HCT116 (cell line): Measurements from ENCODE around the gene BAHCC1. TPM values are rescaled to one million over a fixed set of nuclear protein-coding genes. Genes with fewer than 3 reads are reported as not detected.

Experiments
- ATAC-seq: fragments of 200-7000 bp; cut with Tn5 transposase; 2 replicates; pipeline ENCODE4 v1.9.1; 2020; ENCODE audit warnings: mild to moderate bottlenecking, moderate library complexity
- BruUV-seq: library from RNA; stranded (reverse); fragments of 400-500 nt; replicated peaks from 2 replicates; lab custom pipeline; 2021; lab: Mats Ljungman, UMichigan
- CTCF ChIA-PET: fragments of 300-600 bp; sonication (Branson Sonifier 250); formaldehyde crosslinking; loops from one replicate; lab custom pipeline; 2021; ENCODE audit warnings: antibody characterized with exemption; lab: Charles Lee
- POLR2A ChIA-PET: fragments of 300-600, 350-600 bp; sonication (Branson Sonifier 250); formaldehyde crosslinking; loops from one replicate; lab custom pipeline; 2021; ENCODE audit warnings: antibody characterized with exemption; lab: Charles Lee
- RAD21 ChIA-PET, 2 experiments: fragments of 300-600 bp; sonication (Branson Sonifier 250); formaldehyde crosslinking; loops; one replicate each; lab custom pipeline; 2023; ENCODE audit warnings: low total read pairs in 2 of 2; ENCODE audit not compliant: uncharacterized antibody in 2 of 2, unreplicated experiment in 2 of 2, low non-redundant PET in 1 of 2; lab: Charles Lee
- DNase-seq: peaks from one replicate; pipeline ENCODE4 v3.0.0-alpha.2; 2010; ENCODE audit warnings: low read depth, low spot score
- H2AFZ ChIP-seq: fragments of 200-600 bp; shearing (Covaris generic), sonication (generic); 2 replicates; pipeline ENCODE4 v1.6.1; 2017; ENCODE audit warnings: low read depth, mixed run types, mixed read lengths, antibody characterized with exemption, low read length; ENCODE audit not compliant: poor library complexity, severe bottlenecking
- H3K27ac ChIP-seq: 2 replicates; pipeline ENCODE4 v1.5.1; 2012; ENCODE audit warnings: low read depth, low read length
- H3K27me3 ChIP-seq: fragments of 200-600 bp; sonication (generic); 2 replicates; pipeline ENCODE4 v1.6.1; 2016; ENCODE audit warnings: mixed run types, low read length, mixed read lengths; ENCODE audit not compliant: insufficient read depth
- H3K36me3 ChIP-seq, 2 experiments: fragments of 200-500 bp in 1 of 2; fragments of 200-600 bp in 1 of 2; sonication (Bioruptor generic) in 1 of 2; sonication (generic) in 1 of 2; 2 replicates each; pipeline versions ENCODE4 v1.5.1 to v1.6.1; 2014 to 2016; ENCODE audit warnings: low read length in 2 of 2, inconsistent platforms in 1 of 2, mixed read lengths in 1 of 2, mixed run types in 1 of 2; ENCODE audit not compliant: insufficient read depth in 2 of 2, control insufficient read depth in 1 of 2
- H3K4me1 ChIP-seq, 2 experiments: fragments of 200-600 bp in 1 of 2; sonication (generic) in 1 of 2; 2 replicates each; pipeline versions ENCODE4 v1.5.1 to v1.6.1; 2012 to 2017; ENCODE audit warnings: low read length in 2 of 2, inconsistent platforms in 1 of 2, mild to moderate bottlenecking in 1 of 2, mixed read lengths in 1 of 2, mixed run types in 1 of 2, moderate library complexity in 1 of 2; ENCODE audit not compliant: insufficient read depth in 2 of 2, control insufficient read depth in 1 of 2
- H3K4me2 ChIP-seq: fragments of 200-600 bp; sonication (generic); 2 replicates; pipeline ENCODE4 v1.6.1; 2017; ENCODE audit warnings: mixed run types, low read length, mixed read lengths
- H3K4me3 ChIP-seq, 2 experiments: fragments of 200-600 bp in 1 of 2; sonication (generic) in 1 of 2; replicated peaks in 1 of 2; 2 replicates each; pipeline ENCODE4 v1.5.1; 2011 to 2016; ENCODE audit warnings: low read length in 2 of 2, control low read depth in 1 of 2, low read depth in 1 of 2, mild to moderate bottlenecking in 1 of 2, mixed read lengths in 1 of 2, mixed run types in 1 of 2
- H3K79me2 ChIP-seq: fragments of 200-600 bp; sonication (generic); 2 replicates; pipeline ENCODE4 v1.6.1; 2017; ENCODE audit warnings: mild to moderate bottlenecking, mixed run types, low read length, moderate library complexity, mixed read lengths; ENCODE audit not compliant: insufficient read depth
- H3K9ac ChIP-seq: fragments of 200-600 bp; sonication (generic); 2 replicates; pipeline ENCODE4 v1.6.1; 2016; ENCODE audit warnings: low read length, mixed read lengths
- H3K9me2 ChIP-seq: fragments of 200-600 bp; sonication (generic), shearing (Covaris generic); 2 replicates; pipeline ENCODE4 v1.6.1; 2017; ENCODE audit warnings: mixed run types, mild to moderate bottlenecking, moderate library complexity; ENCODE audit not compliant: insufficient read depth
- H3K9me3 ChIP-seq, 2 experiments: fragments of 200-500 bp in 1 of 2; fragments of 200-600 bp in 1 of 2; sonication (Bioruptor generic) in 1 of 2; sonication (generic) in 1 of 2; 2 replicates each; pipeline ENCODE4 v1.6.1; 2014 to 2017; ENCODE audit warnings: low read length in 2 of 2, mixed read lengths in 2 of 2, inconsistent platforms in 1 of 2, low read depth in 1 of 2, mild to moderate bottlenecking in 1 of 2, mixed run types in 1 of 2, moderate library complexity in 1 of 2; ENCODE audit not compliant: control insufficient read depth in 1 of 2, insufficient read depth in 1 of 2
- H4K20me1 ChIP-seq: fragments of 200-600 bp; sonication (generic), shearing (Covaris generic); 2 replicates; pipeline ENCODE4 v1.6.1; 2017; ENCODE audit warnings: mixed run types, mild to moderate bottlenecking, moderate library complexity; ENCODE audit not compliant: insufficient read depth
- ATF3 ChIP-seq: IDR thresholded peaks from 2 replicates; pipeline ENCODE4 v1.6.1; 2012
- CBX3 ChIP-seq: IDR thresholded peaks from 2 replicates; pipeline ENCODE4 v1.6.1; 2012; ENCODE audit warnings: low read depth
- CTCF ChIP-seq, 3 experiments: fragments of 200-600 bp in 1 of 3; sonication (generic) in 1 of 3; IDR thresholded peaks in 2 of 3; conservative IDR thresholded peaks in 1 of 3; 2 replicates each; pipeline ENCODE4 v1.5.1; 2012 to 2017; ENCODE audit warnings: low read depth in 2 of 3, low read length in 2 of 3, antibody characterized with exemption in 1 of 3, borderline replicate concordance in 1 of 3, control low read depth in 1 of 3, mild to moderate bottlenecking in 1 of 3, mixed read lengths in 1 of 3, mixed run types in 1 of 3, moderate library complexity in 1 of 3; ENCODE audit not compliant: insufficient read depth in 1 of 3
- ELF1 ChIP-seq: IDR thresholded peaks from 2 replicates; pipeline ENCODE4 v1.6.1; 2012; ENCODE audit warnings: low read depth, borderline replicate concordance
- EZH2 ChIP-seq: fragments of 200-600 bp; sonication (generic); IDR thresholded peaks from 2 replicates; pipeline ENCODE4 v1.6.1; 2017; ENCODE audit warnings: antibody characterized with exemption, mixed run types
- FOSL1 ChIP-seq: IDR thresholded peaks from 2 replicates; pipeline ENCODE4 v1.6.1; 2012; ENCODE audit warnings: low read depth
- JUND ChIP-seq: IDR thresholded peaks from 2 replicates; pipeline ENCODE4 v1.6.1; 2012
- MAX ChIP-seq: IDR thresholded peaks from 2 replicates; pipeline ENCODE4 v1.6.1; 2012
- POLR2A ChIP-seq: IDR thresholded peaks from 2 replicates; pipeline ENCODE4 v1.7.0; 2011; ENCODE audit warnings: borderline replicate concordance; ENCODE audit not compliant: insufficient read depth, insufficient read length; ENCODE audit errors: extremely low read depth
- POLR2AphosphoS5 ChIP-seq: IDR thresholded peaks from 2 replicates; pipeline ENCODE4 v1.6.1; 2011; ENCODE audit warnings: mild to moderate bottlenecking, low read depth, low read length, moderate library complexity
- RAD21 ChIP-seq: IDR thresholded peaks from 2 replicates; pipeline ENCODE4 v1.6.1; 2012; ENCODE audit warnings: low read depth, mild to moderate bottlenecking
- REST ChIP-seq: IDR thresholded peaks from 2 replicates; pipeline ENCODE4 v1.6.1; 2012; ENCODE audit warnings: low read depth
- SP1 ChIP-seq: IDR thresholded peaks from 2 replicates; pipeline ENCODE4 v1.6.1; 2012; ENCODE audit warnings: low read depth
- SRF ChIP-seq: IDR thresholded peaks from 2 replicates; pipeline ENCODE4 v1.6.1; 2012; ENCODE audit warnings: low read depth
- TCF7L2 ChIP-seq: IDR thresholded peaks from 2 replicates; pipeline ENCODE4 v1.7.0; 2011; ENCODE audit warnings: borderline replicate concordance, inconsistent platforms; ENCODE audit not compliant: insufficient read depth, insufficient read length; ENCODE audit errors: extremely low read depth
- YY1 ChIP-seq: IDR thresholded peaks from 2 replicates; pipeline ENCODE4 v1.6.1; 2011; ENCODE audit warnings: low read length, low read depth, moderate library complexity, mild to moderate bottlenecking; ENCODE audit not compliant: insufficient replicate concordance; ENCODE audit errors: extremely low read depth
- ZBTB33 ChIP-seq: IDR thresholded peaks from 2 replicates; pipeline ENCODE4 v1.6.1; 2011; ENCODE audit warnings: mild to moderate bottlenecking, low read length, moderate library complexity; ENCODE audit not compliant: insufficient replicate concordance; ENCODE audit errors: extremely low read depth
- ZFX ChIP-seq: fragments of 450-650 bp; IDR thresholded peaks from 2 replicates; pipeline ENCODE4 v1.6.1; 2017
- intact Hi-C: fragments of 100-400 bp; cut with micrococcal nuclease; formaldehyde crosslinking; loops from 2 replicates; pipeline ENCODE4 v1.10.0; 2022
- total RNA-seq: library from RNA; stranded (reverse); gene quantifications from one replicate; pipeline ENCODE4 v1.2.1, GENCODE V29; 2021; ENCODE audit not compliant: unreplicated experiment

The BAHCC1 gene
- total RNA-seq, 1 experiment from 2014 or later: 45.2 TPM

- TF ChIP-seq REST (no peak), JUND (no peak), ZFX (no peak)
Observed at GRCh38 chr17:81452551-81452950, 57.3 kb downstream of the BAHCC1 start (continued).

GRCh38 chr17:81453076-81453475, 57.8 kb downstream of the BAHCC1 start:
- Histone ChIP-seq H3K9me2 (no peaks in the 10 kb centered on the region), H4K20me1 (no peaks in the 10 kb centered on the region)

More at GRCh38 chr17:81453076-81453475, 57.8 kb downstream of the BAHCC1 start:
- ChIA-PET RAD21 (no interaction called here), POLR2A (no interaction called here), CTCF (no interaction called here)
- Histone ChIP-seq H3K9ac (no peak overlapping the region), H3K4me1 (no peaks in the 10 kb centered on the region), H2AFZ (no peak overlapping the region), H3K4me2 (no peak overlapping the region), H3K27ac (no peak overlapping the region), H3K27me3 (no peaks in the 10 kb centered on the region), H3K79me2 (no peaks in the 10 kb centered on the region)
- intact Hi-C loops: no loop called here
- no peak for DNase-seq
- no peak for ATAC-seq
- TF ChIP-seq RAD21 (no peak), ATF3 (no peak), FOSL1 (no peak), POLR2A (no peak), ELF1 (no peak), YY1 (no peak), EZH2 (no peak), CTCF (IDR thresholded peaks at IDR 0.05 in 2 of 3, conservative IDR thresholded peaks at IDR 0.05 in 1 of 3; ENCODE audit: borderline replicate concordance in 1 of 3, insufficient read depth in 1 of 3, low read depth in 2 of 3, low read length in 2 of 3) (no peak), ZBTB33 (no peak), CBX3 (no peak), TCF7L2 (no peak), MAX (no peak), SRF (no peak), POLR2AphosphoS5 (no peak), SP1 (no peak)
- TF ChIP-seq, all 23 proteins: peak for 0
- BruUV-seq: no TSS peak
- Histone ChIP-seq H3K36me3 (no peaks in the 10 kb centered on the region), H3K4me3 (no peak overlapping the region), H3K9me3 (no peaks in the 10 kb centered on the region)
